Sigmoid colon (tissue), 7 donors: ENCODE data around the gene FPR2. TPM values are rescaled to one million over a fixed set of nuclear protein-coding genes. Genes with fewer than 3 reads are reported as not detected.

Experiments used
- DNase-seq: peaks from one replicate; pipeline ENCODE4 v3.0.0-alpha.2; 2019
- H3K27ac ChIP-seq, 4 donors: fragments of 200-600 bp; sonication (generic); one replicate each; pipeline ENCODE4 v1.5.1; 2016 to 2019; ENCODE audit warnings: mild to moderate bottlenecking in 1 of 4
- H3K27me3 ChIP-seq, 3 donors: fragments of 200-600 bp; sonication (generic); one replicate each; pipeline ENCODE4 v1.5.1; 2019; ENCODE audit warnings: mild to moderate bottlenecking in 1 of 3
- H3K36me3 ChIP-seq, 4 donors: fragments of 200-600 bp; sonication (generic); one replicate each; pipeline ENCODE4 v1.5.1; 2016 to 2019
- H3K4me1 ChIP-seq, 4 donors: fragments of 200-600 bp; sonication (generic); one replicate each; pipeline ENCODE4 v1.5.1; 2017 to 2019
- H3K4me3 ChIP-seq, 4 donors: fragments of 200-600 bp; sonication (generic); one replicate each; pipeline ENCODE4 v1.5.1; 2017 to 2019; ENCODE audit warnings: mild to moderate bottlenecking in 2 of 4, moderate library complexity in 1 of 4
- H3K9me3 ChIP-seq, 4 donors: fragments of 200-600 bp in 3 of 4; sonication (generic) in 3 of 4; one replicate each; pipeline versions ENCODE4 v1.5.1 to v1.6.1; 2013 to 2019
- EP300 ChIP-seq, 4 donors: sonication (generic); formaldehyde crosslinking; IDR thresholded peaks; one replicate each; pipeline ENCODE4 v1.6.1; 2017; ENCODE audit warnings: antibody characterized with exemption in 4 of 4
- POLR2A ChIP-seq, 2 donors: fragments of 450-650 bp; IDR thresholded peaks; one replicate each; pipeline ENCODE4 v1.6.1; 2016; ENCODE audit warnings: antibody characterized with exemption in 2 of 2, mild to moderate bottlenecking in 2 of 2, moderate library complexity in 2 of 2
- POLR2AphosphoS5 ChIP-seq, 4 donors: sonication (generic); formaldehyde crosslinking; IDR thresholded peaks; one replicate each; pipeline ENCODE4 v1.6.1; 2017; ENCODE audit warnings: antibody characterized with exemption in 4 of 4
- WGBS, 2 donors: extraction: QIAGEN DNeasy Blood & Tissue Kit; methylation state at CpG; one replicate each; pipeline ENCODE4 v1.1.7; 2013; 5-methylcytosine and 5-hydroxymethylcytosine counted together
- intact Hi-C: fragments of 100-400 bp; cut with DNase I; formaldehyde crosslinking; loops from one replicate; pipeline ENCODE4 v1.15.1; 2023
- polyA plus RNA-seq, 3 donors: library from polyadenylated mRNA; stranded (reverse); fragments of 200-250 nt; gene quantifications; one replicate each; pipeline ENCODE4 v1.2.3, GENCODE V29; 2013
- total RNA-seq, 4 donors: library from RNA; depleted of rRNA; stranded (reverse); fragments of >200 nt; gene quantifications; one replicate each; pipeline ENCODE4 v1.1.0, GENCODE V29; 2016
- TF ChIP-seq, protein P1 (sequence below), 4 experiments: fragments of 450-650 bp in 3 of 4; fragments of 200-600 bp in 1 of 4; IDR thresholded peaks; one replicate each; pipeline ENCODE4 v1.5.1; 2016 to 2019; ENCODE audit warnings: antibody characterized with exemption in 4 of 4, mild to moderate bottlenecking in 3 of 4, moderate library complexity in 2 of 4
- donor health status: healthy with polysubstance abuse.
- donor health status: Bipolar disorder and iron deficiency.
- donor health status: healthy.

FPR2 gene
- total and polyA plus RNA-seq, 7 donors = 0.36 to 3.7 (median 1.3) TPM; not detected in 1

DNA sequence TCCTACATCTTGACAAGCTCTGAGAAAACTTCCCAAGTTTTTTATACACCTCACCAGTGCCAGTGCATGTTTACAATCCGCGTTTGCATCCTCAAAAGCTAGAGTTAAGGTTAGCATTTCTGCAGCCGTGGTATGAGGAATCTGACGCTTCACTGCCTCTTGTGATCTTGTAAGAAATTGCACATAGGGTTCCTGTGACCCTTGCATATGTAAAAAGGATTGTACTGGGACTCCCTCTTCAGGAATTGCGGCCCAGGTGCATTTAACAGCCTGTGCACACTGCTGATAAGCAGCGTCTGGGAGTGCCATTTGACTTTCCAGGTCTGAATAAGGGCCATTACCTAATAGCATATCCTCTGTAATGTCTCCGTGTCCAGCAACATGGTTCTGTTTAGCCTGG lies 49.2 kb downstream of the FPR2 start:
- Histone ChIP-seq H3K4me3 (no peak overlapping the region), H3K27ac (no peak overlapping the region), H3K36me3 (no peaks in the 10 kb centered on the region), H3K9me3 (no peaks in the 10 kb centered on the region), H3K27me3 (no peaks in the 10 kb centered on the region), H3K4me1 (no peaks in the 10 kb centered on the region)
- DNase-seq = no peak
- WGBS, 2 donors = 62 to 81% methylated on average over 7 of the region's 7 CpGs
- intact Hi-C loops = no loop called here
- no peak for TF ChIP-seq POLR2AphosphoS5 (IDR thresholded peaks at IDR 0.05)
- no peak for TF ChIP-seq EP300 (IDR thresholded peaks at IDR 0.05)
- TF ChIP-seq, protein P1, sequence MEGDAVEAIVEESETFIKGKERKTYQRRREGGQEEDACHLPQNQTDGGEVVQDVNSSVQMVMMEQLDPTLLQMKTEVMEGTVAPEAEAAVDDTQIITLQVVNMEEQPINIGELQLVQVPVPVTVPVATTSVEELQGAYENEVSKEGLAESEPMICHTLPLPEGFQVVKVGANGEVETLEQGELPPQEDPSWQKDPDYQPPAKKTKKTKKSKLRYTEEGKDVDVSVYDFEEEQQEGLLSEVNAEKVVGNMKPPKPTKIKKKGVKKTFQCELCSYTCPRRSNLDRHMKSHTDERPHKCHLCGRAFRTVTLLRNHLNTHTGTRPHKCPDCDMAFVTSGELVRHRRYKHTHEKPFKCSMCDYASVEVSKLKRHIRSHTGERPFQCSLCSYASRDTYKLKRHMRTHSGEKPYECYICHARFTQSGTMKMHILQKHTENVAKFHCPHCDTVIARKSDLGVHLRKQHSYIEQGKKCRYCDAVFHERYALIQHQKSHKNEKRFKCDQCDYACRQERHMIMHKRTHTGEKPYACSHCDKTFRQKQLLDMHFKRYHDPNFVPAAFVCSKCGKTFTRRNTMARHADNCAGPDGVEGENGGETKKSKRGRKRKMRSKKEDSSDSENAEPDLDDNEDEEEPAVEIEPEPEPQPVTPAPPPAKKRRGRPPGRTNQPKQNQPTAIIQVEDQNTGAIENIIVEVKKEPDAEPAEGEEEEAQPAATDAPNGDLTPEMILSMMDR (IDR thresholded peaks at IDR 0.05) = no peak
- TF ChIP-seq POLR2A (IDR thresholded peaks at IDR 0.05) = no peak

DNA sequence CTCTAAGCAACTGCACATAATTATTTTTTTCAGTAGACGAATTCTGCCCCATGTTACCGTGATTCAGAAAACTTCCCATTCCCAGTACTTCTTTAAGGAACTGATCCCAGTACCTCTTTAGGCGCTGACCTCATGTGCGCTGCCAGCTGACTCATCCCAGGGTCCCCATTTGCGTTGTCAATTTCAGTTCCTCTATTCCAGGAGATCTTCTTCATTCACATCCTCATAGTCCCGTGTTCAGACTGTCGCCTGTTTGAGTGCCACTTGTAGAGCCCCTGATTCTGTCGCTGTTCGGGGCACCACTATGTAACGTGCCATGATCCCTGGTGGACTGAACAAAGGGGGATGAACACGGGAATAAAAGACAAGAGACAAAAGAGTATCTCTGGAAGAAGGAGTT lies 50.4 kb downstream of the FPR2 start:
- no peaks in the 10 kb centered on the region for H3K36me3 ChIP-seq
- H3K9me3 ChIP-seq = no peaks in the 10 kb centered on the region
- TF ChIP-seq POLR2A (IDR thresholded peaks at IDR 0.05) (no peak), POLR2AphosphoS5 (IDR thresholded peaks at IDR 0.05) (peak in 2 of 4 donors; percentile 8 to 34), EP300 (IDR thresholded peaks at IDR 0.05) (no peak)
- TF ChIP-seq, protein P1 (IDR thresholded peaks at IDR 0.05) = no peak
- H3K4me1 ChIP-seq = no peaks in the 10 kb centered on the region
- intact Hi-C loops = no loop called here
- H3K4me3 ChIP-seq = no peak overlapping the region
- H3K27me3 ChIP-seq = no peaks in the 10 kb centered on the region
- DNase-seq = peak; percentile 70
- peak overlapping the region in 3 of 4 donors; percentile 4 to 31 (median 12) for H3K27ac ChIP-seq
- 85 to 89% methylated on average over 11 of the region's 11 CpGs for whole genome bisulfite sequencing, 2 donors

DNA sequence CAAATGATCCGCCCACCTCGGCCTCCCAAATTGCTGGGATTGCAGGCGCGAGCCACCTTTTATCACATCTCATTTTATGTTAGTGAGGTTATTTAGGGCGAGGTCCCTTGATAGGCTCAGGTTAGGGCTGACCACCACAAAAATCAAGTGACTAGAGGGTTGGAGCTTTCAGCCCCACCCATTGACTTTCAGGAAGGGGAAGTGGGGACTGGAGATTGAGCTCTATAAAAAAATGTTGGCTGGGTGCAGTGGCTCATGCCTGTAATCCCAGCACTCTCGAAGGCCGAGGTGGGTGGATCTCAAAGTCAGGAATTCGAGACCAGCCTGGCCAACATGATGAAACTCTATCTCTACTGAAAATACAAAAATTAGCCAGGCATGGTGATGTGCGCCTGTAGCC lies 54.1 kb downstream of the FPR2 start:
- H3K36me3 ChIP-seq = no peaks in the 10 kb centered on the region
- 90 to 93% methylated on average over 9 of the region's 9 CpGs for WGBS, 2 donors
- H3K9me3 ChIP-seq = no peaks in the 10 kb centered on the region
- no peak overlapping the region for H3K4me3 ChIP-seq
- DNase-seq = no peak
- intact Hi-C loops = no loop called here
- H3K4me1 ChIP-seq = no peaks in the 10 kb centered on the region
- TF ChIP-seq POLR2A (IDR thresholded peaks at IDR 0.05) (no peak), POLR2AphosphoS5 (IDR thresholded peaks at IDR 0.05) (no peak), EP300 (IDR thresholded peaks at IDR 0.05) (no peak)
- TF ChIP-seq, protein P1 (IDR thresholded peaks at IDR 0.05) = no peak
- H3K27me3 ChIP-seq = no peaks in the 10 kb centered on the region
- H3K27ac ChIP-seq = no peak overlapping the region

DNA sequence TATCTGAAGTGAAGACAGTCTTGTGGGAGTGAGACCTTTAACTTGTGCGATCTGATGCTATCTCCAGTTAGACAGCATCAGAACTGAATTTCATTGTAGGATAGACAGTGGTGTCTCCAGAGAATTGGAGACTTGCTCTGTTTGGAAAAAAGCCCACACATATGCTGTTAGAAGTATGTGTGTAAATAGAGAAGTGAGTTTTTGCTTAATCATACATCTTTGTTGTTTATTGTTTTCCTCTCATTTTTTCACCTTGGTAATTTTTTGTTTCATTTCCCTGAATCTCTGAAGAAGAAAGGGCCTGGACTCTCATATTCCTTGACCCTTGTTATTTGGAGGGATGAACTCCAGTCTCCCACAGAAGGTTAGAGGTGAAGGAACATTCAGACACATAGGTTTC lies 55.7 kb downstream of the FPR2 start:
- intact Hi-C loops = no loop called here
- Histone ChIP-seq H3K4me1 (no peaks in the 10 kb centered on the region), H3K27ac (no peak overlapping the region)

More for the DNA sequence above, 55.7 kb downstream of the FPR2 start:
- DNase-seq = no peak
- Histone ChIP-seq H3K9me3 (no peaks in the 10 kb centered on the region), H3K27me3 (no peaks in the 10 kb centered on the region), H3K36me3 (no peaks in the 10 kb centered on the region), H3K4me3 (no peak overlapping the region)
- TF ChIP-seq POLR2AphosphoS5 (IDR thresholded peaks at IDR 0.05) (no peak), EP300 (IDR thresholded peaks at IDR 0.05) (no peak), POLR2A (IDR thresholded peaks at IDR 0.05) (no peak)
- TF ChIP-seq, protein P1 (IDR thresholded peaks at IDR 0.05) = no peak
- 94 to 95% methylated on average over 1 of the region's 1 CpG for WGBS, 2 donors
